NCI-H1417 (cell line): Measurements from ENCODE around the gene BFSP2.

Experiments
- DNase-seq, 3 experiments: peaks; one replicate each; lab custom pipeline; 2025; lab: John Stamatoyannopoulos, UW

The BFSP2 gene

GRCh38 chr3:133418361-133418760, 18.5 kb downstream of the BFSP2 start:
- DNase-seq, result no peak

- DNase-seq, result no peak
These were observed 19.5 kb downstream of the BFSP2 start for GRCh38 chr3:133419151-133419909.

- DNase-seq, result no peak
These were observed 25.3 kb downstream of the BFSP2 start for GRCh38 chr3:133424937-133425869.

GRCh38 chr3:133425898-133426297, 26.0 kb downstream of the BFSP2 start:
- no peak for DNase-seq

GRCh38 chr3:133426721-133427120, 26.9 kb downstream of the BFSP2 start:
- no peak for DNase-seq

GRCh38 chr3:133428552-133428951, 28.7 kb downstream of the BFSP2 start:
- no peak for DNase-seq

GRCh38 chr3:133429063-133429462, 29.2 kb downstream of the BFSP2 start:
- no peak for DNase-seq

GRCh38 chr3:133439563-133439962, 39.7 kb downstream of the BFSP2 start:
- DNase-seq, result no peak

- no peak for DNase-seq
These were observed 40.8 kb downstream of the BFSP2 start for GRCh38 chr3:133440652-133441051.

GRCh38 chr3:133441867-133442270, 42.0 kb downstream of the BFSP2 start:
- no peak for DNase-seq

- DNase-seq, result no peak
These were observed 42.7 kb downstream of the BFSP2 start for GRCh38 chr3:133442518-133442917.

GRCh38 chr3:133443649-133444422, 44.0 kb downstream of the BFSP2 start:
- peak; percentile 15 to 63 (median 35) for DNase-seq

GRCh38 chr3:133444423-133444774, 44.5 kb downstream of the BFSP2 start:
- no peak for DNase-seq

- DNase-seq, result peak in 1 of 3 experiments; percentile 30
These were observed 45.3 kb downstream of the BFSP2 start for GRCh38 chr3:133445108-133445507.

- DNase-seq, result peak in 1 of 3 experiments; percentile 11
These were observed 48.1 kb downstream of the BFSP2 start for GRCh38 chr3:133447750-133448477.

GRCh38 chr3:133448478-133449122, 48.7 kb downstream of the BFSP2 start:
- no peak for DNase-seq

GRCh38 chr3:133451309-133451708, 51.5 kb downstream of the BFSP2 start:
- no peak for DNase-seq

GRCh38 chr3:133452641-133453319, 52.9 kb downstream of the BFSP2 start:
- peak in 1 of 3 experiments; percentile 26 for DNase-seq

- no peak for DNase-seq
These were observed 53.5 kb downstream of the BFSP2 start for GRCh38 chr3:133453383-133453782.

- DNase-seq, result no peak
These were observed 55.4 kb downstream of the BFSP2 start for GRCh38 chr3:133455281-133455680.
